ENCODE results near the gene PTX4. TPM values are rescaled to one million over a fixed set of nuclear protein-coding genes. Genes with fewer than 3 reads are reported as not detected.
"Not testable (repeated sequence)": the region's sequence is repeated elsewhere in the genome, so short reads cannot be mapped to it uniquely, and the experiment has no call there.

The PTX4 gene
- total RNA-seq, 1 donor: not detected

DNA sequence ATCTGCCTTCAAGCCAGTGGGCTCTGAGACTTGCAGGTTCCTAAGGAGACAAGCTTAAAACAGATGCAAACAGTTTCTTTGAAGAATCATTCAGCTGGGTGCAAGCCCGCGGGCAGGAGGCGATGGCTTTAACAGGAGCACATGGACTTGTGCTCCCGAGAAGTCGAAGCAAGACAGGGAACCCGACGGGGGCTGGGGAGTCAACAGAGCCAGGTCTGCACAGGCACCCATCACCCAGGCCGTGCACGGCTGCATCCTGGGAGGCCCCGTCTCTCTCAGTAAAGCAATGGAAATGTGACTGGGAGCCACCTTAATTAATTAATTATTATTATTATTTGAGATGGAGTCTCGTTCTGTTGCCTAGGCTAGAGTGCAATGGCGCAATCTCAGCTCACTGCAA lies 333 bp upstream of the PTX4 start:
- DNase-seq (ENCODE audit: low read depth): no peak
- TF ChIP-seq, protein P1, sequence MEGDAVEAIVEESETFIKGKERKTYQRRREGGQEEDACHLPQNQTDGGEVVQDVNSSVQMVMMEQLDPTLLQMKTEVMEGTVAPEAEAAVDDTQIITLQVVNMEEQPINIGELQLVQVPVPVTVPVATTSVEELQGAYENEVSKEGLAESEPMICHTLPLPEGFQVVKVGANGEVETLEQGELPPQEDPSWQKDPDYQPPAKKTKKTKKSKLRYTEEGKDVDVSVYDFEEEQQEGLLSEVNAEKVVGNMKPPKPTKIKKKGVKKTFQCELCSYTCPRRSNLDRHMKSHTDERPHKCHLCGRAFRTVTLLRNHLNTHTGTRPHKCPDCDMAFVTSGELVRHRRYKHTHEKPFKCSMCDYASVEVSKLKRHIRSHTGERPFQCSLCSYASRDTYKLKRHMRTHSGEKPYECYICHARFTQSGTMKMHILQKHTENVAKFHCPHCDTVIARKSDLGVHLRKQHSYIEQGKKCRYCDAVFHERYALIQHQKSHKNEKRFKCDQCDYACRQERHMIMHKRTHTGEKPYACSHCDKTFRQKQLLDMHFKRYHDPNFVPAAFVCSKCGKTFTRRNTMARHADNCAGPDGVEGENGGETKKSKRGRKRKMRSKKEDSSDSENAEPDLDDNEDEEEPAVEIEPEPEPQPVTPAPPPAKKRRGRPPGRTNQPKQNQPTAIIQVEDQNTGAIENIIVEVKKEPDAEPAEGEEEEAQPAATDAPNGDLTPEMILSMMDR (IDR thresholded peaks at IDR 0.05; ENCODE audit: insufficient read depth, low read length): no peak
- H3K4me3 ChIP-seq (ENCODE audit: low read depth, low read length): no peak overlapping the region

GRCh38 chr16:1488054-1488601 lies 616 bp downstream of the PTX4 start:
- no peak for DNase-seq (ENCODE audit: low read depth)
- TF ChIP-seq, protein P1 (IDR thresholded peaks at IDR 0.05; ENCODE audit: insufficient read depth, low read length): no peak
- H3K4me3 ChIP-seq (ENCODE audit: low read depth, low read length): no peak overlapping the region

DNA sequence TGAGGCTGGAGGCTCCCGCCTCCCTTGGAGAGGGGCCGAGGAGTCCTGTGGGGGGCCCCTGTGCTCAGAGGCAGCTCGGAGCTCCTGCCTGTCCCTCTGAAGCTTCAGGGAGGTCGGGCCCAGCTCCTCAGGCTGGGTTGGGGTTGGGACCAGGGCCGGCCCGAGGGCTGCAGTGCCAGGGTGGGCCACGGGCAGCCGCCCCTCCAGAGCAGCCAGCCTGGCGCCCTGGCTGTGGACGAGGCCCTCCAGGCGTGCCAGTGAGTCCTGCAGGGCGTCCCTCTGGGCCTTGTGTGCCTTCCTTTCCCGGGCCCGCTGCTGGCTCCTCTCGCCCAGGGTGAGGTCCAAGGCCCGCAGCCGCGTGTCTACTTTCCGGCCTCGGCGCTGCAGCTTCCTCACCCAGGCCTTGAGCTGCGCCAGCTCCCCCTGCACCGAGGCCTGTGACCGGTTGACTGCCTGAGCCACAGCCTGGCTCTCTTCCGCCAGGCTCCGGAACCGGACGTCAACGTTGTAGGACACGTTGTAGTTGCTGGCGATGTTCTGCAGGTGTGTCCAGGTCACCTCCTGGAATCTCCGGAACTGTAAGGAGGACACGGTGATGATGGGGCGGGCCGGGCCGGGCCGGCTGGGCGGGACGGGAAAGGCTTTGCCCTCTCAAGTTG lies 1.2 kb downstream of the PTX4 start:
- no peak for DNase-seq (ENCODE audit: low read depth)
- H3K4me3 ChIP-seq (ENCODE audit: low read depth, low read length): no peak overlapping the region
- TF ChIP-seq, protein P1 (IDR thresholded peaks at IDR 0.05; ENCODE audit: insufficient read depth, low read length): no peak

- TF ChIP-seq, protein P1 (IDR thresholded peaks at IDR 0.05; ENCODE audit: insufficient read depth, low read length): no peak
- no peak for DNase-seq (ENCODE audit: low read depth)
- H3K4me3 ChIP-seq (ENCODE audit: low read depth, low read length): no peak overlapping the region
Observed at GRCh38 chr16:1486551-1487390, 2.0 kb downstream of the PTX4 start.

DNA sequence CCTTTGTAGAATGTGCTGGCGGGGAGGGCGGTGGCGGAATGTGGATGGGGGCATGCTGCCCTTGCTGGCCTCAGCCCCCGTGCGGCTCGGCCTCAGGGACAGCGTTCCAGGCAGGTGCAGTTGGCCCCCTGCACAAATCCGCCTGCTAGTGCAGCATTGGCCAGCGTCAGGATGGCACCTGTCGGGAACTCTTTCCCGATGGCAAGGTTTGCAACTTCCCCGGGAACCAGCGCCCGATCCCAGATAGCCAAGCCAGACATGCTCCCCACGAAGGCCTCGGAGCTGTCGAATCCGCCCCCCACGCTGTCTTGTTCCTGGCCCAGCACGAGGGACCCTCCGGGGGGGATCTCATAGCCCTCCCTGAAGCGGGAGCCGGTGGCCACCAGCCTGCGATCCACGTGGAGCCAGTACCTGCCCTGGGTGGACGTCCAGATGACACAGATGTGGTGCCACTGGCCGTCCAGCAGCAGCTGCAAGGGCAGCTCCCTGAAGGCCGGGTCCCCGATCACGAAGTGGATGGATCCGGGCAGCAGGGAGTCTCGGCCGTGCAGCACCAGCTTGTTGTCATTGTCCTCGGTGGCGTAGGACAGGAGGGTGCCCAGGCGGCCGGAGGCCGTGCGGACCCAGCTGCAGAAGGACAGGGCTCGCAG lies 2.8 kb downstream of the PTX4 start:
- TF ChIP-seq, protein P1 (IDR thresholded peaks at IDR 0.05; ENCODE audit: insufficient read depth, low read length): no peak
- DNase-seq (ENCODE audit: low read depth): no peak

DNA sequence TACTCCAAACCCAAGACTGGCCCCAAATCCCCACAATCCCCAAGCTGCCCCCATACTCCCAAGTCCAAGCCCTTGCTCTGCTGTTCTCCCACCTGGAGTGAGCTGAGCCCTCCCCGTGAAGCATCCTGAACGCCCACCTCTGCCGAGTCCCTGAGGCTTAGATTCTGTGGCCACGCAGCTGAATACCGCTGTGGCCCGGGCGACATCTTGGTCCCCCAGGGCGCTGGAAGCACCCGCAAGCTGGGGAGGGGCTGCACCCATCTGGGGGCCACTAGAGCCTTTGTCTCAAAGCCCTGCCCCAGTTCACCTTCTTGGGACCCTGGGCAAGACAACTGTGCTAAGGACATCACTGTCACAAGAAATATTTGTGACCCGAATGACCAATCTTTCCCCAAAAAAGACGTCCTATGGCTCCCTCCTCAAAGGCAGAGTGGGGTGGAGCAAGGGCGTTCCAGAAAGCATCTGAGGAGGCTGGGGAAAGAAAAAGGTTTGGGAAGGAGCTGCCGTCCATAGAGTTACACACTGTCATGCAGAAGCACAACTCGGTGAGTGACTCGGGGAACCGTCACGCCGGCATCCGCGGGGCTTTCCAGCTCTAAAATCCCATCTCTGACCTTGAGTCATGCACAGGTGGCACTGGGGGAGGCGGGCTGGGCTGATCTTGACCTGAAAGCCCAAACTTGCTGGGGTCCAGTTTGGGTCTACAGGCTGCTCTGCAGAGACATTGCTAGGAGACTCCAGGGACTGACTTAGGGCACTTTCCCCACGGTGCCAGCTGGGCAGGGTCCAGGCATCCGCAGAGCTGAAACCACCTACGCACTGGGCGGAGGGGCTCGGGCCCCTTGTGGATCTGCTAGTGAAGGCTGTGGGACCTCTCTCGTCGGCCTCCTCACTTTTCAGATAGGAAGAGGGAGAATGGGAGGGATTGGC lies 6.6 kb downstream of the PTX4 start:
- TF ChIP-seq, protein P1 (IDR thresholded peaks at IDR 0.05; ENCODE audit: insufficient read depth, low read length): no peak
- no peak overlapping the region for H3K4me3 ChIP-seq (ENCODE audit: low read depth, low read length)
- DNase-seq (ENCODE audit: low read depth): peak; percentile 21

More for the DNA sequence above, 2.8 kb downstream of the PTX4 start:
- no peak overlapping the region for H3K4me3 ChIP-seq (ENCODE audit: low read depth, low read length)

DNA sequence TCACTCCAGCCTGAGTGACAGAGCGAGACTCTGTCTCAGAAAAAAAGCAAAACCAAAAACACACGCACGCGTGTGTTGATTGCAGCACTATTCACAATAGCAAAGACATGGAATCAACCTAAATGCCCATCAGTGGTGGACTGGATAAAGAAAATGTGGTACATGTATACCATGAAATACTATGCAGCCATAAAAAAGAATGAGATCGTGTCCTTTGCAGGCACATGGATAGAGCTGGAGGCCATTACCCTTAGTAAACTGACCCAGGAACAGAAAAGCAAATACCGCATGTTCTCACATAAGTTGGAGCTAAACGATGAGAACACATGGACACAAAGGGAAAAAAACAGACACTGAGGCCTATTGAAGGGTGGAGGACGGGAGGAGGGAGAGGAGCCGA lies 9.8 kb downstream of the PTX4 start:
- not testable (repeated sequence) for H3K4me3 ChIP-seq (ENCODE audit: low read depth, low read length); DNase-seq (ENCODE audit: low read depth)

Data from fibroblast of the aortic adventitia (primary cell).